ENCODE measurements around the gene PTPRE. TPM values are rescaled to one million over a fixed set of nuclear protein-coding genes. Genes with fewer than 3 reads are reported as not detected.

Gene PTPRE
- total RNA-seq, 1 experiment from 2014 or later, result 0.70 TPM

DNA sequence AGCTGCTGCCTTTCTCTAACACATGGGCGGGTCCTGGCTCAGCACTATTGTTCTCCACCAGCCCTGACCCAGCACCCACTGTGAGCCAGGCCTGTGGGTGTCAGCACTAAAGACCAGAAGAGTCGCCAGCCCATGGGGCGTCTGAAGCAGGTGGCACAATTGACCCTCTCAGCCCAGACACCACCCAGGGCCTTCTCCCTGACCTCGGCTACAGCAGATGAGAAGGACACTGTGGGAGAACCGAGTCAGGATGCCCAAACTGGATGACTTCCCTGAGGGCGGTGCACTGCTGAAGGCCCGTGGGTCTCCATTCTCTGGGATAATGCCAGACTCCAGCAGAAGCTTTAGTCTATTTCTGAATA is 122.4 kb downstream of the PTPRE start:
- H3K79me1 ChIP-seq (ENCODE audit: insufficient read depth, low read depth, low read length, poor library complexity, severe bottlenecking), result no peaks in the 10 kb centered on the region
- no peaks in the 10 kb centered on the region for H3K79me2 ChIP-seq (ENCODE audit: insufficient read depth, low read length)
- no peak overlapping the region for H4K8ac ChIP-seq (replicated peaks; ENCODE audit: insufficient read length, low read depth, low read length)
- H3K18ac ChIP-seq (ENCODE audit: insufficient read length, low read depth, low read length), result no peak overlapping the region
- H2BK120ac ChIP-seq (ENCODE audit: low read depth, low read length, poor library complexity, severe bottlenecking), result no peak overlapping the region
- no peak overlapping the region for H3K4ac ChIP-seq (ENCODE audit: low read depth, low read length)
- no peak overlapping the region for H2BK12ac ChIP-seq (ENCODE audit: insufficient read length, low read depth, low read length)
- peaks cover 10 to 15% of the 10 kb centered on the region in 2 experiments; a peak in 3 of 4 replicates for H3K4me1 Mint-ChIP-seq
- no peak overlapping the region for H4K5ac ChIP-seq (ENCODE audit: insufficient read length, low read depth, low read length)
- H2AK5ac ChIP-seq (ENCODE audit: insufficient read length, low read length), result no peak overlapping the region
- no peak overlapping the region for H3K4me3 Mint-ChIP-seq
- no peak overlapping the region for H3T11ph ChIP-seq (ENCODE audit: low read length)
- H3K27ac Mint-ChIP-seq, result no peak overlapping the region; a peak in 1 of 7 replicates
- H4K91ac ChIP-seq (ENCODE audit: insufficient read length, low read depth, low read length), result no peak overlapping the region
- TF ChIP-seq CTCF (conservative IDR thresholded peaks at IDR 0.05), result no peak
- H2AFZ ChIP-seq (ENCODE audit: low read length), result no peak overlapping the region
- H3K9me3 ChIP-seq (ENCODE audit: control insufficient read depth, low read depth, low read length), result no peaks in the 10 kb centered on the region
- DNase-seq, result no peak
- no peak overlapping the region for H3K14ac ChIP-seq (ENCODE audit: insufficient read depth, low read length)
- WGBS (ENCODE audit: extremely low coverage, insufficient read length, low lambda C conversion rate), result no CpG with 5 or more reads among the region's 7 CpGs
- H3K9me3 Mint-ChIP-seq, result no peaks in the 10 kb centered on the region
- H3K27me3 Mint-ChIP-seq (ENCODE audit: low read depth), result no peaks in the 10 kb centered on the region; the same call in 1 of the 2 replicates
- no peak overlapping the region for H2BK20ac ChIP-seq (ENCODE audit: low read depth, low read length, poor library complexity, severe bottlenecking)
- no peak overlapping the region for H3K23ac ChIP-seq (ENCODE audit: insufficient read length, low read depth, low read length)
- H3K27me3 ChIP-seq (ENCODE audit: insufficient read depth, low read length), result no peaks in the 10 kb centered on the region
- no peak overlapping the region for H3K9ac ChIP-seq (ENCODE audit: extremely low read depth, insufficient read length, low read length)
- no peaks in the 10 kb centered on the region for H3K23me2 ChIP-seq (ENCODE audit: insufficient read length, low read depth, low read length, poor library complexity, severe bottlenecking)
- no peak overlapping the region for H3K27ac ChIP-seq (ENCODE audit: insufficient read length, low read depth, low read length)
- no peaks in the 10 kb centered on the region for H3K36me3 Mint-ChIP-seq (ENCODE audit: insufficient read depth in 1 of 3, low read depth in 3 of 3)
- no peak overlapping the region for H3K4me2 ChIP-seq (ENCODE audit: insufficient read depth, insufficient read length, low read length)
- H2BK5ac ChIP-seq (ENCODE audit: insufficient read length, low read length), result no peak overlapping the region
- no peaks in the 10 kb centered on the region for H3K4me1 ChIP-seq (ENCODE audit: insufficient read depth, low read length)
- no peak overlapping the region for H3K56ac ChIP-seq (ENCODE audit: insufficient read length, low read depth, low read length)
- H2BK15ac ChIP-seq (ENCODE audit: low read depth, low read length), result no peak overlapping the region
- no peaks in the 10 kb centered on the region for H4K20me1 ChIP-seq (ENCODE audit: control insufficient read depth, insufficient read depth, insufficient read length)

All from H9 (cell line).